TTC549 (cell line): ENCODE measurements around the gene TENM4.

ENCODE experiments used
- FAIRE-seq: peaks from 2 replicates; lab custom pipeline; 2012; peaks lifted over from hg19 to GRCh38; lab: Jason Lieb, UNC

TENM4 gene

GRCh38 chr11:79383874-79384273 lies 57.0 kb downstream of the TENM4 start:
- no peak for FAIRE-seq

GRCh38 chr11:79382301-79383050 lies 58.4 kb downstream of the TENM4 start:
- FAIRE-seq = no peak

- FAIRE-seq = no peak
These were observed 59.8 kb downstream of the TENM4 start for GRCh38 chr11:79381036-79381435.

GRCh38 chr11:79377406-79377805 lies 63.4 kb downstream of the TENM4 start:
- no peak for FAIRE-seq

GRCh38 chr11:79375818-79376550 lies 64.8 kb downstream of the TENM4 start:
- FAIRE-seq = no peak

- FAIRE-seq = no peak
These were observed 66.1 kb downstream of the TENM4 start for GRCh38 chr11:79374727-79375126.

- FAIRE-seq = no peak
These were observed 69.1 kb downstream of the TENM4 start for GRCh38 chr11:79371724-79372123.

GRCh38 chr11:79371152-79371551 lies 69.7 kb downstream of the TENM4 start:
- FAIRE-seq = no peak

GRCh38 chr11:79369055-79369454 lies 71.8 kb downstream of the TENM4 start:
- no peak for FAIRE-seq

GRCh38 chr11:79367844-79368243 lies 73.0 kb downstream of the TENM4 start:
- FAIRE-seq = no peak

GRCh38 chr11:79366218-79366617 lies 74.6 kb downstream of the TENM4 start:
- no peak for FAIRE-seq

- FAIRE-seq = no peak
These were observed 76.9 kb downstream of the TENM4 start for GRCh38 chr11:79363861-79364378.

GRCh38 chr11:79363256-79363655 lies 77.6 kb downstream of the TENM4 start:
- FAIRE-seq = no peak

GRCh38 chr11:79362821-79363220 lies 78.0 kb downstream of the TENM4 start:
- FAIRE-seq = no peak

- FAIRE-seq = no peak
These were observed 78.5 kb downstream of the TENM4 start for GRCh38 chr11:79362206-79362757.

- FAIRE-seq = no peak
These were observed 82.6 kb downstream of the TENM4 start for GRCh38 chr11:79358258-79358657.

- FAIRE-seq = no peak
These were observed 87.1 kb downstream of the TENM4 start for GRCh38 chr11:79353706-79354105.

GRCh38 chr11:79352349-79352703 lies 88.5 kb downstream of the TENM4 start:
- no peak for FAIRE-seq

GRCh38 chr11:79348976-79349682 lies 91.7 kb downstream of the TENM4 start:
- no peak for FAIRE-seq

- no peak for FAIRE-seq
These were observed 94.8 kb downstream of the TENM4 start for GRCh38 chr11:79346021-79346420.

- FAIRE-seq = no peak
These were observed 96.0 kb downstream of the TENM4 start for GRCh38 chr11:79344753-79345294.

GRCh38 chr11:79342686-79343085 lies 98.1 kb downstream of the TENM4 start:
- no peak for FAIRE-seq
